GM13976 (cell line): ENCODE results near the gene DRGX.

ENCODE experiments used
- DNase-seq: peaks from one replicate; pipeline ENCODE4 v3.0.0; 2012; ENCODE audit warnings: low spot score
- in situ Hi-C: fragments of 300-500 bp; cut with MboI; formaldehyde crosslinking; loops from one replicate; pipeline ENCODE4 v1.12.0; 2022; ENCODE audit warnings: low sequenced_read_pairs, mixed read lengths, inconsistent platforms; ENCODE audit not compliant: unreplicated experiment
- TF ChIP-seq, protein P1 (sequence below): IDR thresholded peaks from 2 replicates; pipeline ENCODE4 v1.5.1; 2012; ENCODE audit warnings: borderline replicate concordance, mild to moderate bottlenecking; ENCODE audit not compliant: insufficient read depth; ENCODE audit errors: extremely low read depth, missing control alignments, control extremely low read depth

The DRGX gene

DNA sequence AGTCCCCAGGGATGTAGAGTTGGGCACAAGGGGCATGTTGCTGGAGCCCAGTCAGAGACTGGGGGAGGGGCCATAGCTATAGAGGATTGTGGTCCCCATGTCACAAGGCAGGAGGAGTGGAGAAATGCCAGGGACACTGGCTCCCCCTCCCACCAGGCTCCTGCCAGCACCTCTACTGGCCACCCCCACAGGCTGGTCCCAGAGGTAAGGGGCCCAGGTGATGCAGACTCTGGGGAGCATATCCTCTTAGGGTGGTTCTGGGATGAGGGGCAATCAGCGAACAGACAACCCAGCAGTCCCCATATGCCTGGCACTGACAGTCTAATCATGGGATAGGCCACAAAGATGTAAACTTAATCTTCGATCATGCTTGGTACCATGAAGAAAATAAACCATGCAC lies 75.7 kb downstream of the DRGX start:
- TF ChIP-seq, protein P1, sequence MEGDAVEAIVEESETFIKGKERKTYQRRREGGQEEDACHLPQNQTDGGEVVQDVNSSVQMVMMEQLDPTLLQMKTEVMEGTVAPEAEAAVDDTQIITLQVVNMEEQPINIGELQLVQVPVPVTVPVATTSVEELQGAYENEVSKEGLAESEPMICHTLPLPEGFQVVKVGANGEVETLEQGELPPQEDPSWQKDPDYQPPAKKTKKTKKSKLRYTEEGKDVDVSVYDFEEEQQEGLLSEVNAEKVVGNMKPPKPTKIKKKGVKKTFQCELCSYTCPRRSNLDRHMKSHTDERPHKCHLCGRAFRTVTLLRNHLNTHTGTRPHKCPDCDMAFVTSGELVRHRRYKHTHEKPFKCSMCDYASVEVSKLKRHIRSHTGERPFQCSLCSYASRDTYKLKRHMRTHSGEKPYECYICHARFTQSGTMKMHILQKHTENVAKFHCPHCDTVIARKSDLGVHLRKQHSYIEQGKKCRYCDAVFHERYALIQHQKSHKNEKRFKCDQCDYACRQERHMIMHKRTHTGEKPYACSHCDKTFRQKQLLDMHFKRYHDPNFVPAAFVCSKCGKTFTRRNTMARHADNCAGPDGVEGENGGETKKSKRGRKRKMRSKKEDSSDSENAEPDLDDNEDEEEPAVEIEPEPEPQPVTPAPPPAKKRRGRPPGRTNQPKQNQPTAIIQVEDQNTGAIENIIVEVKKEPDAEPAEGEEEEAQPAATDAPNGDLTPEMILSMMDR, result no peak
- no peak for DNase-seq
- in situ Hi-C loops, result no loop called here

DNA sequence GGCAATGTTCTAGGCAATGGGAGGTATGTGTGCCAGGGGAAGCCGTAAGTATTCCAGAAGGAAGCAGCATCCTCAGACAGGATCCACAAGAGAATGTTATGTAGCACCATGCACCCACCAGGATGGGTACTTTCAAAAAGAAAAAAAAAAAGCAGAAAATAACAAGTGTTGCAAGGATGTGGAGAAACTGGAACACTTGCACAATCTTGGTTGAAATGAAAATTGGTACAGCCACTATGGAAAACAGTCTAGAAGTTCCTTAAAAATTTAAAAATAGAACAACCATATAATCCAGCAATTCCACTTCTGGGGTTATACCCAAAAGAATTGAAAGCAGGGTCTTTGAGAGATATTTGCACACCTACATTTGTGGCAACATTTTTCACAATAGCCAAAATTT lies 76.7 kb downstream of the DRGX start:
- in situ Hi-C loops, result no loop called here
- TF ChIP-seq, protein P1, result no peak
- no peak for DNase-seq

DNA sequence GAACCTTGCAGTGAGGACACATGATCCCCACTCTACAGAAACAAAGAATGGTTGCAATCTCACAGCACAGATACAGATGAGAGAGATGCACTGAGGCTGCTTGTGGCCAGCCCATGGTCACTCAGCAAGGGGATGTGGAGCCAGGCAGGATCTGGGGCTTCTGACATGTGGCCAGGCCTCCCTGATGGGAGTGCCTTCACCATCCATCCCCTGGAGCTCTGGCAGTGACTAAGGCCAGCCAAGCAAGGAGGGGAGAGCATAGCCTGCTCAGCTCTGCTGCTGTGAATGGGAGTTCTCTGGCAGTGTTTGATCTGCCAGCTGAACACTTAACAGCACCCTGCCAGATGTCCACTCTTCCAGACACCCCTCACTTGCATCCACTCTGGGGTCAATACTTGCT lies 77.1 kb downstream of the DRGX start:
- in situ Hi-C loops, result no loop called here
- DNase-seq, result no peak
- TF ChIP-seq, protein P1, result no peak

DNA sequence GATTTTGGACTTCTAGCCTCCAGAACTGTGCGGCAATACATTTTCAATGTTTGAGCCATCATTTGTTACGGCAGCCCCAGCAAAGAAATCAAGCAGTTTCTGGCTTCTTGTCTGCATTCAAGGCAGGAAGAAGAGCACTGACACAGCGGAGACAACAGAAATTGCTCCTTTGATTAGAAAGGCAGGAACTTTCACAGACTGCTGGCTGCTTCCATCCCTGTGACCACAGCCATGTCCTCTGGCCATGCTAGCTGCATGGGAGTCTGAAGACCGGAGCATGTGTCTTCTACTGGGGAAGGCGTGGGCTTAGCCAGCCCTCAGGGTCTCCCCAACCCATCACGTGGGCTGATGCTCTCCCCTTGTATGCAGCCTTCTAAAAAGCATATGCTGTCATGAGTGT lies 77.9 kb downstream of the DRGX start:
- TF ChIP-seq, protein P1, result no peak
- no peak for DNase-seq
- in situ Hi-C loops, result no loop called here

DNA sequence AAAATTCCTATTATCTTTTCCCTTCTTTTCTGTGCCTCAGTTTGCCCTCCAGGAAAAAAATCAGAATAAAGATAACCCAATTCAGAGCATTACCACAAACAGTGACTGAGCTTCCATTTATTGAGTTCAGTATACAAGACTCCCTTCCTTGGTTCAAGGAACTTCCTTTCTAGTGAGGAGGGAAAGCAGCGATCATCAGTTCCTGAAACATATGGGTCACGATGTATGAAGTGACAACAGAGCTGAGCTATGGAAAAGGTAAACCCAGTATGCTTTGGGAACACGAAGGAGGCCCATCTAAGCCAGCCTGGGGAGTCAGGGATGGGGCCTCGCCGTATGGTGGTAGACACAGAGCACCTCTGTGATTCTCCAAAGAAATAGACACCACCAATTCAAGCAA lies 81.1 kb downstream of the DRGX start:
- DNase-seq, result no peak
- in situ Hi-C loops, result no loop called here
- TF ChIP-seq, protein P1, result no peak
